ENCODE data around the gene COL4A3.

The COL4A3 gene

GRCh38 chr2:227257820-227258219 lies 93.4 kb downstream of the COL4A3 start:
- TF ChIP-seq CTCF (IDR thresholded peaks at IDR 0.05; ENCODE audit: low read depth, low read length): no peak
- H3K4me3 ChIP-seq (replicated peaks in 1 of 2; ENCODE audit: low read depth in 2 of 2, low read length in 2 of 2): no peak overlapping the region
- no peak for DNase-seq (ENCODE audit: low read depth in 2 of 2)

- no peak overlapping the region for H3K4me3 ChIP-seq (replicated peaks in 1 of 2; ENCODE audit: low read depth in 2 of 2, low read length in 2 of 2)
- TF ChIP-seq CTCF (IDR thresholded peaks at IDR 0.05; ENCODE audit: low read depth, low read length): no peak
- DNase-seq (ENCODE audit: low read depth in 2 of 2): no peak
These were observed 95.6 kb downstream of the COL4A3 start for GRCh38 chr2:227260041-227260440.

- H3K4me3 ChIP-seq (replicated peaks in 1 of 2; ENCODE audit: low read depth in 2 of 2, low read length in 2 of 2): no peak overlapping the region
- TF ChIP-seq CTCF (IDR thresholded peaks at IDR 0.05; ENCODE audit: low read depth, low read length): no peak
- peak in 1 of 2 donors; percentile 2 for DNase-seq (ENCODE audit: low read depth in 2 of 2)
These were observed 103.1 kb downstream of the COL4A3 start for GRCh38 chr2:227267410-227268115.

GRCh38 chr2:227280895-227281294 lies 116.5 kb downstream of the COL4A3 start:
- DNase-seq (ENCODE audit: low read depth in 2 of 2): peak; percentile 6 to 14
- no peak overlapping the region for H3K4me3 ChIP-seq (replicated peaks in 1 of 2; ENCODE audit: low read depth in 2 of 2, low read length in 2 of 2)
- TF ChIP-seq CTCF (IDR thresholded peaks at IDR 0.05; ENCODE audit: low read depth, low read length): no peak

GRCh38 chr2:227285741-227286236 lies 121.4 kb downstream of the COL4A3 start:
- DNase-seq (ENCODE audit: low read depth in 2 of 2): no peak
- H3K4me3 ChIP-seq (replicated peaks in 1 of 2; ENCODE audit: low read depth in 2 of 2, low read length in 2 of 2): no peak overlapping the region
- no peak for TF ChIP-seq CTCF (IDR thresholded peaks at IDR 0.05; ENCODE audit: low read depth, low read length)

GRCh38 chr2:227287771-227288170 lies 123.3 kb downstream of the COL4A3 start:
- no peak for DNase-seq (ENCODE audit: low read depth in 2 of 2)
- H3K4me3 ChIP-seq (replicated peaks in 1 of 2; ENCODE audit: low read depth in 2 of 2, low read length in 2 of 2): no peak overlapping the region
- TF ChIP-seq CTCF (IDR thresholded peaks at IDR 0.05; ENCODE audit: low read depth, low read length): no peak

- TF ChIP-seq CTCF (IDR thresholded peaks at IDR 0.05; ENCODE audit: low read depth, low read length): no peak
- DNase-seq (ENCODE audit: low read depth in 2 of 2): no peak
- H3K4me3 ChIP-seq (replicated peaks in 1 of 2; ENCODE audit: low read depth in 2 of 2, low read length in 2 of 2): no peak overlapping the region
These were observed 127.9 kb downstream of the COL4A3 start for GRCh38 chr2:227292314-227292713.
